Breast epithelium (tissue), 4 donors: Measurements from ENCODE around the gene DGCR8. TPM values are rescaled to one million over a fixed set of nuclear protein-coding genes. Genes with fewer than 3 reads are reported as not detected.
A peak's percentile ranks its signal among the peaks of the same experiment; 100 is the strongest.

ENCODE experiments used
- DNase-seq, 2 donors: peaks; one replicate each; pipeline ENCODE4 v3.0.0-alpha.2; 2019; ENCODE audit warnings: low spot score in 2 of 2
- H3K27ac ChIP-seq, 2 donors: fragments of 200-600 bp; sonication (generic) in 1 of 2; one replicate each; pipeline ENCODE4 v1.5.1; 2016 to 2019; ENCODE audit warnings: mild to moderate bottlenecking in 1 of 2
- H3K27me3 ChIP-seq, 2 donors: fragments of 200-600 bp; sonication (generic) in 1 of 2; one replicate each; pipeline versions ENCODE4 v1.5.1 to v1.6.0; 2017 to 2019; ENCODE audit warnings: control low read depth in 1 of 2, mild to moderate bottlenecking in 1 of 2
- H3K36me3 ChIP-seq: fragments of 200-600 bp; one replicate; pipeline ENCODE4 v1.5.1; 2019
- H3K4me1 ChIP-seq, 2 donors: fragments of 200-600 bp; sonication (generic); one replicate each; pipeline ENCODE4 v1.5.1; 2016 to 2019; ENCODE audit warnings: control low read depth in 1 of 2
- H3K4me3 ChIP-seq, 3 donors: fragments of 200-600 bp; sonication (generic); 1 replicate in 2 of 3; 2 replicates in 1 of 3; pipeline ENCODE4 v1.5.1; 2016 to 2019; ENCODE audit warnings: mild to moderate bottlenecking in 3 of 3, moderate library complexity in 2 of 3
- H3K9me3 ChIP-seq, 2 donors: fragments of 200-600 bp; sonication (generic) in 1 of 2; one replicate each; pipeline ENCODE4 v1.5.1; 2016 to 2019; ENCODE audit warnings: control low read depth in 1 of 2
- POLR2A ChIP-seq: fragments of 450-650 bp; IDR thresholded peaks from one replicate; pipeline ENCODE4 v1.6.1; 2016; ENCODE audit warnings: antibody characterized with exemption, mild to moderate bottlenecking, moderate library complexity
- POLR2AphosphoS5 ChIP-seq, 3 donors: sonication (generic); formaldehyde crosslinking; IDR thresholded peaks; one replicate each; pipeline ENCODE4 v1.6.1; 2017; ENCODE audit warnings: antibody characterized with exemption in 3 of 3
- intact Hi-C: fragments of 100-400 bp; cut with DNase I; formaldehyde crosslinking; loops from one replicate; pipeline ENCODE4 v1.15.1; 2023; ENCODE audit warnings: low total_unique reads
- total RNA-seq, 3 donors: library from RNA; depleted of rRNA; stranded (reverse); fragments of >200 nt; gene quantifications; one replicate each; pipeline ENCODE4 v1.1.0, GENCODE V29; 2016
- TF ChIP-seq, protein P1 (sequence below), 3 donors: fragments of 450-650 bp; IDR thresholded peaks; one replicate each; pipeline ENCODE4 v1.5.1; 2016 to 2017; ENCODE audit warnings: antibody characterized with exemption in 3 of 3, mild to moderate bottlenecking in 3 of 3, moderate library complexity in 3 of 3

Gene DGCR8
- total RNA-seq, 3 donors from 2014 or later: 18.4 to 34.7 (median 29.0) TPM

DNA sequence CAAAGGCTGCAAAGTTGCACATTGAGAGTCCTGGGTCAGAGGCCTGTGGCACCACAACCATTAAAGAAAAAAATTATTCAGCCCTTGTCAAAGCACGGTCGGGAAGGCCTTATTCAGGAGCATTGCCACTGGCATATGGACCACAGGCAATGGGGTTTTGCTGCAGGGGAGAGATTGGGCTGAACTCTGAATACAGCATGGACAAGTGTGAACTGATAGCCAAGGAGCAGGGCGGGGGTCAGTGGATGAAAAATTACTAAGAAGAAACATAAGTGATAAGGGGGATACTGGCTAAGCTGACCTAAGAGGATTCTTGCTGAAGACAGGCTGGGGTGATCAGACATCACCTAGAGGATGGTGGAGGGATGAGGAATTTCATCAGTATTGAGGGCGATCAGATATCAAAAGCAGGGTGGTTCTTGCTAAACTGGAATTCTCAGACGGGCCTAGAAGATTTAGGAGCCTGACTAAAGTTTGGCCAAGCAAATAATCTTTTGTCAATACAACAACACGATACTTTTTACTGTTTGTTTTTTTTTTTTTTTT, 3.3 kb upstream of the DGCR8 start:
- DNase-seq: no peak
- intact Hi-C loops: no loop called here
- peaks cover 4 to 9% of the 10 kb centered on the region in 2 donors for H3K4me1 ChIP-seq

DNA sequence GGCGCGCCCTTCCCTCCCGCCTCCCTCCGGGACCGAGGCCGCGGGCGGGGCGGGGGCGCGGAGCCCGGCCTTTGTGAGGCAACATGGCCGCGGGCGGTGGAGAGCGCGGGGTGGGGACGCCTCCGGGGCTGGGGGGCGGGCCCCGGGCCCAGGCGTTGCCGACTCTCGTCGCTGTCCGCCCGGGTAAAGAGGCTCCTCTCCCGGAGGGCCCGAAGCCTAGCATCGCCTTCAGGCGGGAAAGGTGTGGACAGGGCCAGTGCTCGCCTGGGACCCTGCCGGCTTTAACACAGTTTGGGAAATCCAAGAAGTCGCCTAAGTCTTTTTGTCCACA, 369 bp downstream of the DGCR8 start:
- H3K27ac ChIP-seq: peak overlapping the region; percentile 90 to 96
- H3K36me3 ChIP-seq: no peaks in the 10 kb centered on the region
- TF ChIP-seq POLR2AphosphoS5 (IDR thresholded peaks at IDR 0.05): no peak
- TF ChIP-seq POLR2A: no peak
- TF ChIP-seq, protein P1, sequence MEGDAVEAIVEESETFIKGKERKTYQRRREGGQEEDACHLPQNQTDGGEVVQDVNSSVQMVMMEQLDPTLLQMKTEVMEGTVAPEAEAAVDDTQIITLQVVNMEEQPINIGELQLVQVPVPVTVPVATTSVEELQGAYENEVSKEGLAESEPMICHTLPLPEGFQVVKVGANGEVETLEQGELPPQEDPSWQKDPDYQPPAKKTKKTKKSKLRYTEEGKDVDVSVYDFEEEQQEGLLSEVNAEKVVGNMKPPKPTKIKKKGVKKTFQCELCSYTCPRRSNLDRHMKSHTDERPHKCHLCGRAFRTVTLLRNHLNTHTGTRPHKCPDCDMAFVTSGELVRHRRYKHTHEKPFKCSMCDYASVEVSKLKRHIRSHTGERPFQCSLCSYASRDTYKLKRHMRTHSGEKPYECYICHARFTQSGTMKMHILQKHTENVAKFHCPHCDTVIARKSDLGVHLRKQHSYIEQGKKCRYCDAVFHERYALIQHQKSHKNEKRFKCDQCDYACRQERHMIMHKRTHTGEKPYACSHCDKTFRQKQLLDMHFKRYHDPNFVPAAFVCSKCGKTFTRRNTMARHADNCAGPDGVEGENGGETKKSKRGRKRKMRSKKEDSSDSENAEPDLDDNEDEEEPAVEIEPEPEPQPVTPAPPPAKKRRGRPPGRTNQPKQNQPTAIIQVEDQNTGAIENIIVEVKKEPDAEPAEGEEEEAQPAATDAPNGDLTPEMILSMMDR (IDR thresholded peaks at IDR 0.05): no peak
- intact Hi-C loops: no loop called here
- DNase-seq: peak in 1 of 2 donors; percentile 29
- no peaks in the 10 kb centered on the region for H3K27me3 ChIP-seq
- H3K9me3 ChIP-seq: no peaks in the 10 kb centered on the region
- peak overlapping the region; percentile 72 to 84 (median 81) for H3K4me3 ChIP-seq
- H3K4me1 ChIP-seq: peaks cover 4 to 9% of the 10 kb centered on the region in 2 donors

More for the DNA sequence above, 3.3 kb upstream of the DGCR8 start:
- TF ChIP-seq POLR2AphosphoS5 (IDR thresholded peaks at IDR 0.05) (no peak), POLR2A (no peak)
- TF ChIP-seq, protein P1 (IDR thresholded peaks at IDR 0.05): no peak
- Histone ChIP-seq H3K36me3 (no peaks in the 10 kb centered on the region), H3K9me3 (no peaks in the 10 kb centered on the region), H3K27me3 (no peaks in the 10 kb centered on the region), H3K27ac (no peak overlapping the region), H3K4me3 (no peak overlapping the region)

DNA sequence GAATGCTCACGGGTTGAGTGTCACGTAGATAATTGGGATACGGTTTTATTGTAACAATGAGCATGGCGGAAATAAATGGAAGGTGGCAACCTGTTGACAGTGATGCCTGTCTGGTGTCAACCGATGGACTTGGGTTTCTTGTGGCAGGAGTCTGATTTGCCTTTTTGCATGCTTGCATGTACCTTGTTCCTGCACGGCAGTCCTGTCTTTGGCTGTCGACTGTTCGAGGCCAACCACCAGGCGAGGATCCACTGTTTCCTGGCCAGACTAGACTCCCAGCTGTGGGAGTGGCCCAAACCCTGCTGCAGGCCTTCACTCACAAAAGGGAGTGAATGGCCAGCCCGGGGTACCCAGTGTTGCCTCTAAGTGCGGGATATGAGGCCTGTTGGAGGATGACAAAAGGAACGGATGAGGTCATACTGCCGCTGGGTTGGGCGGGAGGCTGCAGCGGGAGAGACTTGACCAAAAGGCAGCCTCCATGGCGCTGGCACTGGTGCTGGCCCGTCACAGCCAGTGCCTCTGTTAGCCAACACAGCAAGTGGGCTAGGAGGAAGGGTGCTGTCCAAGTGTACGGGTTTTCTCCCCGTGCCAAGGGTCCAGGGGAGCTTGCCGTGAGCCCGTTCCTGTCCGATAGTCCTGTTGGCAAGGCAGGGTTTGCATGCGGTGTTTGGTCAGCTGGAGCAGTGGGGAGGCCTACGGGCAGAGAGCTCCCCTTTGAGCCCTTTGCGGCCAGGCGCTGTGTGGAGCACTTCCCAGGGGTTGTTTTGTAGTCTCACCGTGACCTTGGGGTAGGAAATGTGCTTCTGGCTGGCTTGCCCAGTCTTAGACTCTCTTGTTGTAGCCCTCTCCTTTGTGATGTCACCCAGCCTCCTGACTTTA, 974 bp downstream of the DGCR8 start:
- H3K4me3 ChIP-seq: peak overlapping the region; percentile 72 to 84 (median 81)

DNA sequence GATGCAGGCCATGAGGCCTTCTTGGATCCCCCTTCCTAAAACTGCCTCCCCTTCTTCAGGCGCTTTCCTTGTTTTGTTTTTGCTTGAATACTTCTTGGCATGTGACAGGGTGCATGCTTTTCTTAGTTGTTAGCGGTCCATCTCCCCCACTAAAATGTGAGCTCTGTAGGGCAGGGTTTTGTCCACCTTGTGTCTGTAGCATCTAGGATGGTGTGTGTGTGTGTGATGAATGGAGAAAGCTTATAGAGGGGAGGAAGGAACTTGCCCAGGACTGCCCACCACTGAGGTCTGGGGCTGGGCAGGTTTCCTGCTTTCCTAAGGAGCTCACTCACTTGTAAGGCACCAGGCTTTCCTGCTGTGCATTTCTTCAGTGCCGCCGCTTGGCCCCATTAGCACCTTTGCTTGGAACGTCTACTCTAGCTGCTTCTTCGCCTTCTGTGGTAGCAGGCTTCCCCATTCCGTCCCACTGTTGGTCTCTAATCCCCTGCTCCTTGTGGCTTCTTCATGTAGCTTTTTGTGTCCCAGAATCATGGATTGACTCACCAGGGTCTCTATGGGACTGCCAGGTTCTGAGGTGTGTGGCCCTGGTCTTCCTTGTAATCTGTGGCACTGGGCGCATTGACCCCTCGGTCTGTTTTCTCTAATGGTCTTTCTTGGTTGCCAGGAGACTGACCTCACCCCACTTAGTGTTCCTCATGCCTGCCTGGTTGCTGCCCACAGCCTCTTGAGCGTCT, 3.3 kb downstream of the DGCR8 start:
- DNase-seq: no peak
- H3K27me3 ChIP-seq: no peaks in the 10 kb centered on the region
- H3K9me3 ChIP-seq: no peaks in the 10 kb centered on the region
- TF ChIP-seq POLR2A (no peak), POLR2AphosphoS5 (IDR thresholded peaks at IDR 0.05) (no peak)
- TF ChIP-seq, protein P1 (IDR thresholded peaks at IDR 0.05): no peak
- peaks cover 4 to 9% of the 10 kb centered on the region in 2 donors for H3K4me1 ChIP-seq
- H3K36me3 ChIP-seq: peaks cover 16% of the 10 kb centered on the region
- peak overlapping the region in 1 of 3 donors; percentile 8 for H3K4me3 ChIP-seq
- intact Hi-C loops: no loop called here
- H3K27ac ChIP-seq: no peak overlapping the region

More for the DNA sequence above, 974 bp downstream of the DGCR8 start:
- DNase-seq: no peak
- Histone ChIP-seq H3K9me3 (no peaks in the 10 kb centered on the region), H3K4me1 (peaks cover 4 to 9% of the 10 kb centered on the region in 2 donors), H3K36me3 (no peaks in the 10 kb centered on the region), H3K27ac (peak overlapping the region; percentile 90 to 96), H3K27me3 (no peaks in the 10 kb centered on the region)
- TF ChIP-seq, protein P1 (IDR thresholded peaks at IDR 0.05): no peak
- no peak for TF ChIP-seq POLR2AphosphoS5 (IDR thresholded peaks at IDR 0.05)
- intact Hi-C loops: no loop called here
